ENCODE data around the gene CLIP4. TPM values are rescaled to one million over a fixed set of nuclear protein-coding genes. Genes with fewer than 3 reads are reported as not detected.

Gene CLIP4
- total and polyA plus RNA-seq, 2 of the 4 experiments (the other 2 are of a cell fraction) = 29.7 to 66.3 TPM

DNA sequence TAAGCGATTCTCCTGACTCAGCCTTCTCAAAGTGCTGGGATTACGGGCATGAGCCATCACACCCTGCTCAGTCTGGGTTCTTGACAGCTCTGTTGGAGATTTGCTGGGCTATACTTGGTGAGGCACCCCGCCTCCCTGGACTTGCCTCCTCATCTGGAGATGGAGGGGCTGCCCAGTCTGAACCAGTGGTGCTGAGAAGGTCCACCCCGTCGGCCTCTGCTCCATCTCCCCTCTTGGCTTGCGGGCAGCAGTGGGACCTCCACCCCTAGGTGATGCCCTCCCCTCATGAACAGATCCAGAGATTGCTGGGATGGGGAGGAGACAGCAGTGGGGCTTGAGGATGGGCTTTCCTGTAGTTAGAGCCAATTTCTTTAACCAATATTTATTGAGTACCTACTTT, 120.9 kb downstream of the CLIP4 start:
- Histone ChIP-seq H3K27me3 (ENCODE audit: control insufficient read depth, insufficient read depth, low read length) (peaks cover 53% of the 10 kb centered on the region), H3K36me3 (ENCODE audit: control insufficient read depth, insufficient read depth, low read length) (no peaks in the 10 kb centered on the region), H3K56ac (ENCODE audit: extremely low read depth, insufficient read depth, low read length) (no peak overlapping the region), H3K9ac (ENCODE audit: low read depth, low read length) (no peak overlapping the region), H3K4ac (ENCODE audit: low read depth, low read length) (no peak overlapping the region), H4K20me1 (ENCODE audit: insufficient read depth, low read length) (no peaks in the 10 kb centered on the region), H3K9me1 (ENCODE audit: insufficient read depth, low read length) (no peaks in the 10 kb centered on the region), H3K18ac (ENCODE audit: low read depth, low read length) (no peak overlapping the region), H3K4me1 (ENCODE audit: control insufficient read depth, insufficient read depth, low read length) (0 out of 2 replicates have a peak, but pooled peaks cover 3% of the 10 kb centered on the region), H3K27ac (ENCODE audit: insufficient read depth, low read length) (no peak overlapping the region), H2BK15ac (ENCODE audit: low read depth, low read length) (no peak overlapping the region), H2BK120ac (ENCODE audit: low read depth, low read length) (no peak overlapping the region), H2BK20ac (ENCODE audit: low read depth, low read length) (no peak overlapping the region), H3K14ac (replicated peaks; ENCODE audit: low read depth, low read length) (no peak overlapping the region), H4K8ac (ENCODE audit: low read depth in 2 of 2, low read length in 2 of 2) (no peak overlapping the region), H3K79me1 (ENCODE audit: low read depth in 1 of 2, low read length in 2 of 2) (no peaks in the 10 kb centered on the region), H3K4me2 (ENCODE audit: low read depth, low read length) (no peak overlapping the region), H3K23ac (ENCODE audit: low read depth, low read length) (no peak overlapping the region), H2BK5ac (ENCODE audit: low read depth, low read length, poor library complexity, severe bottlenecking) (no peak overlapping the region), H3K9me3 (ENCODE audit: control insufficient read depth, insufficient read depth, low read length) (no peaks in the 10 kb centered on the region), H2AK5ac (ENCODE audit: low read depth, low read length) (no peak overlapping the region), H2AFZ (replicated peaks; ENCODE audit: low read length, poor library complexity) (no peak overlapping the region), H3K4me3 (ENCODE audit: insufficient read depth, low read depth, low read length) (no peak overlapping the region), H2AK9ac (replicated peaks; ENCODE audit: low read depth, low read length, poor library complexity) (no peak overlapping the region), H4K5ac (ENCODE audit: low read depth, low read length) (no peak overlapping the region), H4K91ac (ENCODE audit: insufficient read depth, low read depth, low read length) (no peak overlapping the region)
- BruUV-seq (replicated peaks) = no TSS peak
- dilution Hi-C loops (cut with HindIII; ENCODE audit: low sequenced_read_pairs, unreplicated experiment) = no loop called here
- POLR2A ChIA-PET (ENCODE audit: unreplicated experiment) = no interaction called here
- 67% methylated on average over 3 of the region's 6 CpGs; no CpG with 5 or more reads in 1 of the 2 experiments for WGBS, 2 experiments (ENCODE audit: extremely low coverage in 2 of 2, insufficient read length in 1 of 2)
- no peak for TF ChIP-seq MAFK (IDR thresholded peaks at IDR 0.05; ENCODE audit: low read depth, low read length)
- TF ChIP-seq, protein P1, sequence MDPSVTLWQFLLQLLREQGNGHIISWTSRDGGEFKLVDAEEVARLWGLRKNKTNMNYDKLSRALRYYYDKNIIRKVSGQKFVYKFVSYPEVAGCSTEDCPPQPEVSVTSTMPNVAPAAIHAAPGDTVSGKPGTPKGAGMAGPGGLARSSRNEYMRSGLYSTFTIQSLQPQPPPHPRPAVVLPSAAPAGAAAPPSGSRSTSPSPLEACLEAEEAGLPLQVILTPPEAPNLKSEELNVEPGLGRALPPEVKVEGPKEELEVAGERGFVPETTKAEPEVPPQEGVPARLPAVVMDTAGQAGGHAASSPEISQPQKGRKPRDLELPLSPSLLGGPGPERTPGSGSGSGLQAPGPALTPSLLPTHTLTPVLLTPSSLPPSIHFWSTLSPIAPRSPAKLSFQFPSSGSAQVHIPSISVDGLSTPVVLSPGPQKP (IDR thresholded peaks at IDR 0.05; ENCODE audit: borderline replicate concordance, low read depth, low read length) = no peak
- no peak for TF ChIP-seq BHLHE40 (IDR thresholded peaks at IDR 0.05; ENCODE audit: low read depth, low read length)
- TF ChIP-seq, protein P2, sequence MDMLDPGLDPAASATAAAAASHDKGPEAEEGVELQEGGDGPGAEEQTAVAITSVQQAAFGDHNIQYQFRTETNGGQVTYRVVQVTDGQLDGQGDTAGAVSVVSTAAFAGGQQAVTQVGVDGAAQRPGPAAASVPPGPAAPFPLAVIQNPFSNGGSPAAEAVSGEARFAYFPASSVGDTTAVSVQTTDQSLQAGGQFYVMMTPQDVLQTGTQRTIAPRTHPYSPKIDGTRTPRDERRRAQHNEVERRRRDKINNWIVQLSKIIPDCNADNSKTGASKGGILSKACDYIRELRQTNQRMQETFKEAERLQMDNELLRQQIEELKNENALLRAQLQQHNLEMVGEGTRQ (IDR thresholded peaks at IDR 0.05; ENCODE audit: low read depth, low read length) = no peak
- TF ChIP-seq MXI1 (IDR thresholded peaks at IDR 0.05; ENCODE audit: borderline replicate concordance, low read depth, low read length) = no peak
- TF ChIP-seq FOS (IDR thresholded peaks at IDR 0.05; ENCODE audit: low read depth, low read length) = no peak
- no peak for TF ChIP-seq SMC3 (IDR thresholded peaks at IDR 0.05; ENCODE audit: low read depth, low read length)
- TF ChIP-seq MAZ (IDR thresholded peaks at IDR 0.05; ENCODE audit: borderline replicate concordance, low read depth, low read length) = no peak
- TF ChIP-seq RAD21 (IDR thresholded peaks at IDR 0.05; ENCODE audit: low read length) = no peak
- TF ChIP-seq POLR2A (IDR thresholded peaks at IDR 0.05; ENCODE audit: low read depth, low read length) = no peak
- no peak for TF ChIP-seq RCOR1 (IDR thresholded peaks at IDR 0.05; ENCODE audit: insufficient replicate concordance, low read length)
- no peak for TF ChIP-seq NFE2L2 (IDR thresholded peaks at IDR 0.05; ENCODE audit: low read depth, low read length)
- TF ChIP-seq, protein P3, sequence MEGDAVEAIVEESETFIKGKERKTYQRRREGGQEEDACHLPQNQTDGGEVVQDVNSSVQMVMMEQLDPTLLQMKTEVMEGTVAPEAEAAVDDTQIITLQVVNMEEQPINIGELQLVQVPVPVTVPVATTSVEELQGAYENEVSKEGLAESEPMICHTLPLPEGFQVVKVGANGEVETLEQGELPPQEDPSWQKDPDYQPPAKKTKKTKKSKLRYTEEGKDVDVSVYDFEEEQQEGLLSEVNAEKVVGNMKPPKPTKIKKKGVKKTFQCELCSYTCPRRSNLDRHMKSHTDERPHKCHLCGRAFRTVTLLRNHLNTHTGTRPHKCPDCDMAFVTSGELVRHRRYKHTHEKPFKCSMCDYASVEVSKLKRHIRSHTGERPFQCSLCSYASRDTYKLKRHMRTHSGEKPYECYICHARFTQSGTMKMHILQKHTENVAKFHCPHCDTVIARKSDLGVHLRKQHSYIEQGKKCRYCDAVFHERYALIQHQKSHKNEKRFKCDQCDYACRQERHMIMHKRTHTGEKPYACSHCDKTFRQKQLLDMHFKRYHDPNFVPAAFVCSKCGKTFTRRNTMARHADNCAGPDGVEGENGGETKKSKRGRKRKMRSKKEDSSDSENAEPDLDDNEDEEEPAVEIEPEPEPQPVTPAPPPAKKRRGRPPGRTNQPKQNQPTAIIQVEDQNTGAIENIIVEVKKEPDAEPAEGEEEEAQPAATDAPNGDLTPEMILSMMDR (conservative IDR thresholded peaks at IDR 0.05; ENCODE audit: low read depth, low read length) = no peak
- no peak for TF ChIP-seq CHD1 (IDR thresholded peaks at IDR 0.05; ENCODE audit: low read depth, low read length)
- TF ChIP-seq RFX5 (IDR thresholded peaks at IDR 0.05; ENCODE audit: low read depth, low read length) = no peak
- TF ChIP-seq CEBPB (IDR thresholded peaks at IDR 0.05; ENCODE audit: low read depth, low read length) = no peak
- DNase-seq (no peak), ATAC-seq (ENCODE audit: low read depth) (no peak)
- intact Hi-C loops (cut with micrococcal nuclease) = no loop called here
- in situ Hi-C loops (cut with MboI; ENCODE audit: low sequenced_read_pairs) = no loop called here
- CTCF ChIA-PET = no interaction called here
